PFSK-1 (cell line): ENCODE results near the gene MAPT.

Experiments
- FOXP2 ChIP-seq: optimal IDR thresholded peaks from 2 replicates; pipeline ENCODE3; 2011; ENCODE audit warnings: borderline replicate concordance, control low read depth, inconsistent platforms; ENCODE audit not compliant: insufficient read depth; ENCODE audit errors: extremely low read length, extremely low read depth
- POLR2AphosphoS5 ChIP-seq: IDR thresholded peaks from 2 replicates; pipeline ENCODE4 v1.6.1; 2012; ENCODE audit warnings: low read depth, mild to moderate bottlenecking, control low read depth, low read length, moderate library complexity
- SIN3A ChIP-seq: IDR thresholded peaks from 2 replicates; pipeline ENCODE4 v1.6.1; 2012; ENCODE audit warnings: mild to moderate bottlenecking, low read length, moderate library complexity, borderline replicate concordance; ENCODE audit not compliant: insufficient read depth
- TAF1 ChIP-seq: IDR thresholded peaks from 2 replicates; pipeline ENCODE4 v1.6.1; 2012; ENCODE audit warnings: low read length, control low read depth, borderline replicate concordance; ENCODE audit not compliant: insufficient read depth
- TF ChIP-seq, protein P1 (sequence below), 2 experiments: IDR thresholded peaks; 2 replicates each; pipeline versions ENCODE4 v1.6.1 to v1.8.0; 2011 to 2012; ENCODE audit warnings: low read depth in 2 of 2, low read length in 2 of 2, control low read depth in 1 of 2, inconsistent platforms in 1 of 2, mild to moderate bottlenecking in 1 of 2, moderate library complexity in 1 of 2; ENCODE audit not compliant: insufficient read depth in 1 of 2

MAPT gene

DNA sequence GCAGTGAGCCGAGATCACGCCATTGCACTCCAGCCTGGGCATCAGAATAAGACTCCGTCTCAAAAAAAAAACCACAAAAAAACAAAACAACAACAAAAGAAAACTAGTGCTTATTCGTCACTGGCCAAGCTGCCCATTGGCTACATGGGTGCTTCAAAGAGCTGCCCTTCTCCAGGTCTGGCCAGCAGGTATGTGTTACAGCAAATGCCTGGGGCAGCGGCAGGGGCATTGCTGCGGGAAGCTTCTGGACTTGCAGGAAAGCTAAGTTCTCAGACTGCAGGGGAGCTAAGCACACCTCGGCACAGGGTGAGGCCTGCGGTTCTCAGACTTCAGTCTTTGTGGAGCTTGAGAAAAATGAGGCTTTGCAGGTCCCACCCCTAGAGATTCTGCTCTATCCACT lies 100.6 kb downstream of the MAPT start:
- TF ChIP-seq TAF1, result no peak
- TF ChIP-seq SIN3A, result no peak
- TF ChIP-seq, protein P1, sequence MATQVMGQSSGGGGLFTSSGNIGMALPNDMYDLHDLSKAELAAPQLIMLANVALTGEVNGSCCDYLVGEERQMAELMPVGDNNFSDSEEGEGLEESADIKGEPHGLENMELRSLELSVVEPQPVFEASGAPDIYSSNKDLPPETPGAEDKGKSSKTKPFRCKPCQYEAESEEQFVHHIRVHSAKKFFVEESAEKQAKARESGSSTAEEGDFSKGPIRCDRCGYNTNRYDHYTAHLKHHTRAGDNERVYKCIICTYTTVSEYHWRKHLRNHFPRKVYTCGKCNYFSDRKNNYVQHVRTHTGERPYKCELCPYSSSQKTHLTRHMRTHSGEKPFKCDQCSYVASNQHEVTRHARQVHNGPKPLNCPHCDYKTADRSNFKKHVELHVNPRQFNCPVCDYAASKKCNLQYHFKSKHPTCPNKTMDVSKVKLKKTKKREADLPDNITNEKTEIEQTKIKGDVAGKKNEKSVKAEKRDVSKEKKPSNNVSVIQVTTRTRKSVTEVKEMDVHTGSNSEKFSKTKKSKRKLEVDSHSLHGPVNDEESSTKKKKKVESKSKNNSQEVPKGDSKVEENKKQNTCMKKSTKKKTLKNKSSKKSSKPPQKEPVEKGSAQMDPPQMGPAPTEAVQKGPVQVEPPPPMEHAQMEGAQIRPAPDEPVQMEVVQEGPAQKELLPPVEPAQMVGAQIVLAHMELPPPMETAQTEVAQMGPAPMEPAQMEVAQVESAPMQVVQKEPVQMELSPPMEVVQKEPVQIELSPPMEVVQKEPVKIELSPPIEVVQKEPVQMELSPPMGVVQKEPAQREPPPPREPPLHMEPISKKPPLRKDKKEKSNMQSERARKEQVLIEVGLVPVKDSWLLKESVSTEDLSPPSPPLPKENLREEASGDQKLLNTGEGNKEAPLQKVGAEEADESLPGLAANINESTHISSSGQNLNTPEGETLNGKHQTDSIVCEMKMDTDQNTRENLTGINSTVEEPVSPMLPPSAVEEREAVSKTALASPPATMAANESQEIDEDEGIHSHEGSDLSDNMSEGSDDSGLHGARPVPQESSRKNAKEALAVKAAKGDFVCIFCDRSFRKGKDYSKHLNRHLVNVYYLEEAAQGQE (IDR thresholded peaks at IDR 0.05; ENCODE audit: insufficient read depth in 1 of 2, low read depth in 2 of 2, low read length in 2 of 2), result no peak
- TF ChIP-seq FOXP2, result no peak

DNA sequence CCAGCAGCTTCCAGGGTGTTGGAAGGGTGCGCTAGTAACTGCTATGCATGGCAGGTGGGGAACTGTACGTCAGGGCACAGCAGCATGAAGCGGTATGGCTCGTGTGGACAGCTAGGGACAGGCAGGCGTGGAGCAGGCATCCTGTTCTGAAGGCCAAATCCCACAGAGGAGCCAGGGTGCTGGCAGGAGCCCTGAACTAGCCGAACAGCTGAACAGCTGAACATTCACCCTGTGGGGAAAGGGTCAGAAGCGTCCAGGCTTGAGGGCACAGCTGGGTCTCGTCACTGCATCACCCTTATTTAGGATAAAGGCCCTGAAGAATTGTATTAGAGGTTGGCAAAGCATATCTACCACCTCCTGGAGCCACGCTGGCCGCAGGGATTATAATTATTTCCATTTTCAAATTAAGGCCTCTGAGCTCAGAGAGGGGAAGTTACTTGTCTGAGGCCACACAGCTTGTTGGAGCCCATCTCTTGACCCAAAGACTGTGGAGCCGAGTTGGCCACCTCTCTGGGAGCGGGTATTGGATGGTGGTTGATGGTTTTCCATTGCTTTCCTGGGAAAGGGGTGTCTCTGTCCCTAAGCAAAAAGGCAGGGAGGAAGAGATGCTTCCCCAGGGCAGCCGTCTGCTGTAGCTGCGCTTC lies 101.4 kb downstream of the MAPT start:
- no peak for TF ChIP-seq SIN3A
- no peak for TF ChIP-seq FOXP2
- TF ChIP-seq, protein P1 (IDR thresholded peaks at IDR 0.05; ENCODE audit: insufficient read depth in 1 of 2, low read depth in 2 of 2, low read length in 2 of 2), result no peak
- TF ChIP-seq TAF1, result no peak
- TF ChIP-seq POLR2AphosphoS5, result no peak

DNA sequence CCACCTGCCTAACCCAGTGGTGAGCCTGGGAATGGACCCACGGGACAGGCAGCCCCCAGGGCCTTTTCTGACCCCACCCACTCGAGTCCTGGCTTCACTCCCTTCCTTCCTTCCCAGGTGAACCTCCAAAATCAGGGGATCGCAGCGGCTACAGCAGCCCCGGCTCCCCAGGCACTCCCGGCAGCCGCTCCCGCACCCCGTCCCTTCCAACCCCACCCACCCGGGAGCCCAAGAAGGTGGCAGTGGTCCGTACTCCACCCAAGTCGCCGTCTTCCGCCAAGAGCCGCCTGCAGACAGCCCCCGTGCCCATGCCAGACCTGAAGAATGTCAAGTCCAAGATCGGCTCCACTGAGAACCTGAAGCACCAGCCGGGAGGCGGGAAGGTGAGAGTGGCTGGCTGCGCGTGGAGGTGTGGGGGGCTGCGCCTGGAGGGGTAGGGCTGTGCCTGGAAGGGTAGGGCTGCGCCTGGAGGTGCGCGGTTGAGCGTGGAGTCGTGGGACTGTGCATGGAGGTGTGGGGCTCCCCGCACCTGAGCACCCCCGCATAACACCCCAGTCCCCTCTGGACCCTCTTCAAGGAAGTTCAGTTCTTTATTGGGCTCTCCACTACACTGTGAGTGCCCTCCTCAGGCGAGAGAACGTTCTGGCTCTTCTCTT lies 102.1 kb downstream of the MAPT start:
- TF ChIP-seq TAF1, result no peak
- TF ChIP-seq, protein P1 (IDR thresholded peaks at IDR 0.05; ENCODE audit: insufficient read depth in 1 of 2, low read depth in 2 of 2, low read length in 2 of 2), result no peak
- no peak for TF ChIP-seq FOXP2
- TF ChIP-seq POLR2AphosphoS5, result no peak
- TF ChIP-seq SIN3A, result no peak

DNA sequence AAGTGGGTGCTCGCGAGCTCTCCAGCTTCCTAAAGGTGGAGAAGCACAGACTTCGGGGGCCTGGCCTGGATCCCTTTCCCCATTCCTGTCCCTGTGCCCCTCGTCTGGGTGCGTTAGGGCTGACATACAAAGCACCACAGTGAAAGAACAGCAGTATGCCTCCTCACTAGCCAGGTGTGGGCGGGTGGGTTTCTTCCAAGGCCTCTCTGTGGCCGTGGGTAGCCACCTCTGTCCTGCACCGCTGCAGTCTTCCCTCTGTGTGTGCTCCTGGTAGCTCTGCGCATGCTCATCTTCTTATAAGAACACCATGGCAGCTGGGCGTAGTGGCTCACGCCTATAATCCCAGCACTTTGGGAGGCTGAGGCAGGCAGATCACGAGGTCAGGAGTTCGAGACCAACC lies 102.8 kb downstream of the MAPT start:
- TF ChIP-seq, protein P1 (IDR thresholded peaks at IDR 0.05; ENCODE audit: insufficient read depth in 1 of 2, low read depth in 2 of 2, low read length in 2 of 2), result no peak
- TF ChIP-seq TAF1, result no peak
- TF ChIP-seq POLR2AphosphoS5, result no peak
- TF ChIP-seq SIN3A, result no peak
- no peak for TF ChIP-seq FOXP2
